GM12874 (cell line): ENCODE data around the gene MAST3.
A peak's percentile ranks its signal among the peaks of the same experiment; 100 is the strongest.

Experiments used
- CTCF ChIP-seq: IDR thresholded peaks from 2 replicates; pipeline ENCODE4 v1.5.1; 2011; ENCODE audit warnings: low read depth, mild to moderate bottlenecking, control low read depth, low read length, moderate library complexity; ENCODE audit not compliant: insufficient read depth

Gene MAST3

DNA sequence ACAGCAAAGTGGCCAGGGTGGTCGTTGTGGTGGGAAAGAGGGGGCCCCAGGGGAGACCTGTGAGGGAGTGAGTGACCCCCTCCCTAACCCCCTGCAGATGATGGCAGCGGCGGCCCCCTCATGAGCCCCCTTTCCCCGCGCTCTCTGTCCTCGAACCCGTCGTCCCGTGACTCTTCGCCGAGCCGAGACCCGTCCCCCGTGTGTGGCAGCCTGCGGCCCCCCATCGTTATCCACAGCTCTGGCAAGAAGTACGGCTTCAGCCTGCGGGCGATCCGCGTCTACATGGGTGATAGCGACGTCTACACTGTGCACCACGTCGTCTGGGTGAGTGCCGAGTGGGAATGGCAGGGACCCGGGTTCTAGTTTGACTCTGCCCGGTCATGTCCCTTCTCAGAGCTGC lies 47.3 kb downstream of the MAST3 start:
- TF ChIP-seq CTCF, result no peak

- TF ChIP-seq CTCF, result no peak
These were observed 47.9 kb downstream of the MAST3 start for GRCh38 chr19:18145391-18145999.

DNA sequence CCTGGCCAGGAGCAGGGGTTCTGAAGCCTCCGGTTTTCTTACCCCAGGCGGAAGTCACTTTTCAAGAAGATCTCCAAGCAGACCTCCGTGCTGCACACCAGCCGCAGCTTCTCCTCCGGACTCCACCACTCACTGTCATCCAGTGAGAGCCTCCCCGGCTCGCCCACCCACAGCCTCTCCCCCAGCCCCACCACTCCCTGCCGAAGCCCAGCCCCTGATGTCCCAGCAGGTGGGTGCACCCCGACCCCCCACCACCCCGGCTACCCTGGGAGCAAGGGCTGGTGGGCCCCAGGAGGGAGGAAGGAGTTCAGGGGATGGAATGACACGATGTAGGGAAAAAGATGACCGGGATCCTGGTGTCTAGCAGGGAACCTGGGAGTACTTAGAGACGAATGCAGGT lies 49.8 kb downstream of the MAST3 start:
- TF ChIP-seq CTCF, result no peak

GRCh38 chr19:18149596-18149975 lies 52.0 kb downstream of the MAST3 start:
- no peak for TF ChIP-seq CTCF

- TF ChIP-seq CTCF, result no peak
These were observed 53.4 kb downstream of the MAST3 start for GRCh38 chr19:18150776-18151624.

GRCh38 chr19:18152442-18152816 lies 54.9 kb downstream of the MAST3 start:
- peak; percentile 82 for TF ChIP-seq CTCF

GRCh38 chr19:18152817-18153555 lies 55.4 kb downstream of the MAST3 start, which contains the start of gene PIK3R2:
Gene PIK3R2, plus strand, starts transcription at chr19:18153163. Its CDS starts 2,717 bp downstream, at chr19:18155880.
- TF ChIP-seq CTCF, result no peak
